Frontal cortex (tissue), 4 donors: Measurements from ENCODE around the gene CLEC4A. TPM values are rescaled to one million over a fixed set of nuclear protein-coding genes. Genes with fewer than 3 reads are reported as not detected.
"Not testable (repeated sequence)": the region's sequence is repeated elsewhere in the genome, so short reads cannot be mapped to it uniquely, and the experiment has no call there.

Source experiments
- DNase-seq, 2 donors: peaks; one replicate each; pipeline ENCODE4 v3.0.0; 2012; ENCODE audit warnings: low spot score in 2 of 2
- FAIRE-seq: peaks from 2 replicates; lab custom pipeline; 2012; peaks lifted over from hg19 to GRCh38; lab: Jason Lieb, UNC
- total RNA-seq: library from RNA; depleted of rRNA; stranded (reverse); fragments of >200 nt; gene quantifications from one replicate; pipeline ENCODE4 v1.2.3, GENCODE V29; 2014
- donor health status: control.
- donor health status: control.
- donor health status: control.

CLEC4A gene
- total RNA-seq = 1.2 TPM

DNA sequence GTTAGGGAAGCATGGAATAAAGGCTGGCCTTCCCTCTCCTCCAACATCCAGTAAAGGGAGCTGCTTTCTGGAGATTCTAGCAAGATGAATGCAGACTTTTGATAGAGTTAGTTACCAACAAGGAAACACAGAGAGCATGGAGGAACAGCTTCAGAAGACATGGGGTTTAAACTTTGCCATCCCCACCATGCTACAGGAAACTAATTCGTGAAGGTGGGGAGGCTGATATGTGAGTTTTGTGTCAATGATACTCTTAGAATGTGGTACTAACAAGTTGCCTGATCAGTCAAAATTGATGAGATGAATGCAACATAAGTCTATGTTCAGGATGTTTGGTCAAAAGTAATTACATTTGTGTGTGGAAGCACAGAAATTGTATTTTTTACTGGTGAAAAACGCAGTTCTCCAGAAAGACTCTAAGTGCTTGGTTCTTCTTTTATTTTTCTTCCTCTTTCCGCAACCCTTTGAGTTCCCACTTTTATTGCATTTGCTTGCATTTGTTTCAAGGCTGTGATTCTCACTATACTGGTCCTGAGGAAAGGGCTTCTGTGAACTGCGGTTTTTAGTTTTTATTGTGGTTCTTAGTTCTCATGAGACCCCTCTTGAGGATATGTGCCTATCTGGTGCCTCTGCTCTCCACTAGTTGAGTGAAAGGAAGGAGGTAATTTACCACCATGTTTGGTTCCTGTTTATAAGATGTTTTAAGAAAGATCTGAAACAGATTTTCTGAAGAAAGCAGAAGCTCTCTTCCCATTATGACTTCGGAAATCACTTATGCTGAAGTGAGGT lies at the start of gene CLEC4A:
Gene CLEC4A, plus strand, starts transcription at position 494 of the 789 bp plus-strand sequence. Its CDS starts 262 bp downstream, at position 756.
- no peak for DNase-seq
- FAIRE-seq = no peak

- DNase-seq (no peak), FAIRE-seq (peak; percentile 10)
These were observed 47.5 kb upstream of the CLEC4A start for GRCh38 chr12:8075935-8076334.

DNA sequence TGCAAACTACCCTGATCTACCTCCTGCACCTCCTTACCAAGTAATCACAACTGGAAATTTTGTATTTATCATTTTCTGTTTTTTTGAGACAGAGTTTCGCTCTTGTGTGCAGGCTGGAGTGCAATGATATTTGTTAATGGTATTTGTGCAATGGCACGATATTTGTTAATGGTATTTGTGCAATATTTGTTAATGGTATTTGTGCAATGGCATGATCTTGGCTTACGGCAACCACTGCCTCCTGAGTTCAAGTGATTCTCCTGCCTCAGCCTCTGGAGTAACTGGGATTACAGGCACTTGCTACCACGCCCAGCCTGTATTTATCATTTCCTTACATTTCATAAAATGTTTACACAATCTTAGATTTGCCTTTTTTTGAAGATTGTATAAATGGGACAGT lies 47.1 kb upstream of the CLEC4A start:
- FAIRE-seq = no peak
- no peak for DNase-seq

DNA sequence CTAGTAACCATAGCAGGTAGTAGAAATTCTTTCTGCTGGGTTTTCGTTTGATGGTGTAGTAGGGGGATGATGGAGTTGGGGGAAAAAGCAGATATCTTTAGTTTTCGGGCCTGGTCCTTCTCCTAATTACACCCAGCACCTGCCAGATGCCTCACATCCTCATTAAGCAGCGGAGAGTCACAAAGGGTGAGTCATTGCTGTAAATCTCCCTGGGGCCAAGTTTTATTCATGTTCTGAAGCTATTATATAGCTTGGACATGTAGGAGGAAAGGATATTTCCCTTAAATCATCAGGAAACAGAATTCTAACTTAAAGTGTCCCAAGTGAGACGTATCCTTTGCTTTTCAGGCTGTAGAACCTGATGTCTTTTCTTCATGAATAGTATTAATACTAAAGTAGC lies 46.2 kb upstream of the CLEC4A start:
- no peak for FAIRE-seq
- DNase-seq = no peak

DNA sequence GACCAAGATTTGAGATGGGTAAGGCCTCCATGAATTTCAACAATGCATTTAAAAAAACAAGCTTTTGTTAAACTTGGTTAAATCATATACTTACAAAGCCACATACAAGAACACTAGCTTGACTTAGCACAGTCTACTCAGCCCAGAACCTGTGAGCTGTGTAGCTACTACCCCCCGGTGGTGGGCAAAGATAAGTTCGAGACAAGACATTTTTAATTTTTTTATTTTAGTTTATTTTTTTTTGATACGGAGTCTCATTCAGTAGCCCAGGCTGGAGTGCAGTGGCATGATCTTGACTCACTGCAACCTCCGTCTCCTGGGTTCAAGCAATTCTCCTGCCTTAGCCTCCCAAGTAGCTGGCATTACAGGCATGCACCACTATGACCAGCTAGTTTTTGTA lies 45.0 kb upstream of the CLEC4A start:
- DNase-seq (no peak), FAIRE-seq (no peak)

- FAIRE-seq (no peak), DNase-seq (no peak)
These were observed 44.5 kb upstream of the CLEC4A start for GRCh38 chr12:8078916-8079315.

DNA sequence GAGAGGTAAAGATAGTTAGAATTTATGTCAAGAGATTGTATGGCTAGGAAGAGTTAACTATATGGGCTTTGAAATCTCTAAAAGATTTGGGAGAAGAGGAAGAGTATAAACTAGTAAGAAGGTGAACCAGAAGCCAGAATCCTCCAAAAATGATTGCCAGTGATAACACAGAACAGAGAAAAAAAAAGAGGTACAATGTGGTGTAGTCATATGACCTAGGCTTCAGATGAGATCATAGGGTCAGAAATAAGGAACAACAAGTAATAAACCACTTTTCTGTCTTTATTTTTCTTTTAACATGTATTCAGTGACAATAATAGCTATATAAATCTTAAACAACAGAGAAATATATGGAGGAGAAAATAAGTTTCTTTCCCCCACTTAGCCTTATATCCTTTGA lies 43.3 kb upstream of the CLEC4A start:
- FAIRE-seq (no peak), DNase-seq (no peak)

DNA sequence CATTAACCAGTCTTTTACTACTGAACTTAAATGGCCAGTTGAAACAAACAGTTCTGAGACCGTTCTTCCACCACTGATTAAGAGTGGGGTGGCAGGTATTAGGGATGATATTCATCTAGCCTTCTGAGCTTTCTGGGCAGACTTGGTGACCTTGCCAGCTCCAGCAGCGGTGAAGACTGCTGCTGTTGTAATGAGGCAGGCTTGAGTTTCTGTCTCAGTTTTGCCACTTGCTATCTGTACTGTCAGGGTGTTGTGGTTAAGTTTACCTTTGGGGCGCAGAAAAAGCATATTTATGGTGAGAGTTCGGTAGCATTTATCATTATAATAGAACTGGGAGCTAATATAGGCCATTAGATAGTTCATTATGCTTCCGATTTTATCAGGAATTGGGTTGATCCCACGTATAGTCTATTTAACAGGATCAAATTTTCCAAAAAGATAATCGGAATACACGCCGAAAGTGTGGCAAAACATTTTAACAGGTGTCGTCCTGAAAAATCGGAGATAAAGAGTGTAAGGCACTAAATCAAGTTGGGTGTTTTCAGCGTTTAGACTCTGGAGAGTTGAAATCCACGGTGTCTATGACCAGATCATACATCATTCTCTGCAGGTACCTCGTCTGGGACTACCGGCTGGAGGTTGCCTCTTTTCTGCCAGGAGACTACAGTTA lies 42.0 kb upstream of the CLEC4A start:
- DNase-seq (no peak), FAIRE-seq (no peak)

- FAIRE-seq = no peak
- DNase-seq = no peak
These were observed 40.7 kb upstream of the CLEC4A start for GRCh38 chr12:8082808-8083100.

GRCh38 chr12:8084351-8084750 lies 39.1 kb upstream of the CLEC4A start:
- FAIRE-seq, DNase-seq: not testable (repeated sequence)

DNA sequence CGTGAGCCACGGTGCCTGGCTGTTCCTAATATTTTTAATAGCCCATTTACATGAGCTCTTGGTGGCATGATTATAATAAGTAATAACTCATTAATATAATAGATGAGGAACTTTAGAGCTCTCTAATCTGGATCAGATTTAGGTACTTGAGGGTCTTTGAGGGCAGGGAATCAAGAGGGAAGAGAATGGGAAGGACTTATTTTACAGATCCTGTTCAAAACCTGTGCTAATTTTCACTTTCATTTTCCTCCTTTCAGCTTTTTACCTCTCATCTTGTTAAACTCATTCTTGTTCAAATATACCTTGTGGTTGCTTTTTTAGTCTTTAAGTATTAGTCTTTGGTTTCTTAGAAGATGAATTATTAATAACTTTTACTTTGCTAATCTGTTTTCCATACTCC lies 35.8 kb upstream of the CLEC4A start:
- no peak for FAIRE-seq

GRCh38 chr12:8088574-8088973 lies 34.8 kb upstream of the CLEC4A start:
- no peak for DNase-seq
- FAIRE-seq = no peak

More for the DNA sequence above, 35.8 kb upstream of the CLEC4A start:
- DNase-seq = no peak

- not testable (repeated sequence) for FAIRE-seq, DNase-seq
These were observed 34.1 kb upstream of the CLEC4A start for GRCh38 chr12:8089277-8089676.

DNA sequence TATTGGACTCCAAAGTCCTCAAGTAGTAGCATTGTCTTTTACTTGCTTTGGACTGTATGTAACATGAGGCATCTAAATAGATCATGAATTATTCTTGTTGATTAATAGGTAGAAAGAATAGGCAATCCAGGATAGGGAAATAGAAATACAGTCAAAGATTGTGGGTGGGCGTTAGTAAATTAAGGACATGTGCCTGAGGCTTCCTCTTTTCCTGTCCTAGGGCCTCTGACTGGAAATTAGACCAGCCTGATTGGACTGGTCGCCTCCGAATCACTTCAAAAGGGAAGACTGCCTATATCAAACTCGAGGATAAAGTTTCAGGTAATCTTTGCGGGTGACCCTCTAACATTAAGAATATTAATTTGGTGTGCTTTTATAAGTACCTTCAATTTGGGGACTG lies 33.7 kb upstream of the CLEC4A start:
- no peak for FAIRE-seq
- DNase-seq = no peak

GRCh38 chr12:8093291-8093690 lies 30.1 kb upstream of the CLEC4A start:
- no peak for DNase-seq
- no peak for FAIRE-seq

- DNase-seq = no peak
- FAIRE-seq = no peak
These were observed 27.0 kb upstream of the CLEC4A start for GRCh38 chr12:8096281-8096915.

DNA sequence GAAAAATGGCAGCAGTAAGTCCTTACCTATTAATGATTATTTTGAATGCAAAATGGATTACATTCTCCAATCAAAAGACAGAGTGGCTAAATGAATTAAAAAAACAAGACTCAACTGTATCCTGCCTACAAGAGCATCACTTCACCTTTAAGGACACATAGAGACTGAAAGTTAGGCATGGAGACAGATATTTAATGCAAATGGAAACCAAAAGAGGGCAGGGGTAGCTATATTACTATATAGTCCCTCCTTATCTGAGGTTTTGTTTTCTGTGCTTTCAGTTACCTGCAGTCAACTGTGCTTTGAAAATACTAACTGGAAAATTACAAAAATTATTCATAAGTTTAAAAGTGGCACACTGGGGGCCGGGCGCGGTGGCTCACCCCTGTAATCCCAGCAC lies 24.2 kb upstream of the CLEC4A start:
- no peak for FAIRE-seq

DNA sequence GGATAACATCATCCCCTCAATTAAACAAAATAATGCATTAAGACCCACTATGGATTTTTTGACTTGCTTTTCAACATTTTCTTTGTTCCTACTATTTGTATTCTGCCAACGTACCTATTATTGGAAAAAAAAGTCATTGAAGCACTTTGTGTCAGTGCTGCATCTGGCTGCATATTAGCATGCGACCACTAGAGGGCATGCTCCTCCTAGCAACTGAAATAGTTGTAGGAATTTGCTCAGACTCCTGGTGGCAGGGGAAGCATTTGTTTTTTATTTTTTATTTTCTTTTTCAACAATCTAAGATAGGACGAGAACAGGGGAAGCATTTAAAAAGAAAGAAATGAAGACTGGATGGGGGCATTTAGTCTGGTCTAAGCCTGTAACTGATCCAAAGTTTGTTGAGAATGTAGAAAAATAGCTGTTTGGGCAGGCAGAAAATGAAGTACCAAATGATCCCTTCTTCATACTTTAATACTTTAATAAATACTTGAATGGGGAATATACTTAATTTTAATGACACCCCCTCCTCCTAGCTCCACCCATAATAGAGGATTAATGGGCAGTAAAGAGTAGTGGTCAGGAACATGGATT lies 14.5 kb upstream of the CLEC4A start:
- FAIRE-seq = peak; percentile 94

More for the DNA sequence above, 24.2 kb upstream of the CLEC4A start:
- no peak for DNase-seq

GRCh38 chr12:8113117-8113516 lies 10.3 kb upstream of the CLEC4A start:
- FAIRE-seq, DNase-seq: not testable (repeated sequence)

More for the DNA sequence above, 14.5 kb upstream of the CLEC4A start:
- DNase-seq = peak; percentile 48 to 60

GRCh38 chr12:8120072-8120713 lies 3.2 kb upstream of the CLEC4A start:
- FAIRE-seq (no peak), DNase-seq (no peak)
